Hindlimb muscle (tissue), 1 donor: ENCODE data around the gene NEK6. TPM values are rescaled to one million over a fixed set of nuclear protein-coding genes. Genes with fewer than 3 reads are reported as not detected.

Source experiments
- DNase-seq: peaks from one replicate; pipeline ENCODE4 v3.0.0-alpha.2; 2013
- polyA plus RNA-seq: library from polyadenylated mRNA; unstranded; fragments of 120-200 nt; gene quantifications from one replicate; pipeline ENCODE4 v1.2.1, GENCODE V29; 2013; ENCODE audit not compliant: insufficient read length

NEK6 gene
- polyA plus RNA-seq, 1 donor, result 37.0 TPM

DNA sequence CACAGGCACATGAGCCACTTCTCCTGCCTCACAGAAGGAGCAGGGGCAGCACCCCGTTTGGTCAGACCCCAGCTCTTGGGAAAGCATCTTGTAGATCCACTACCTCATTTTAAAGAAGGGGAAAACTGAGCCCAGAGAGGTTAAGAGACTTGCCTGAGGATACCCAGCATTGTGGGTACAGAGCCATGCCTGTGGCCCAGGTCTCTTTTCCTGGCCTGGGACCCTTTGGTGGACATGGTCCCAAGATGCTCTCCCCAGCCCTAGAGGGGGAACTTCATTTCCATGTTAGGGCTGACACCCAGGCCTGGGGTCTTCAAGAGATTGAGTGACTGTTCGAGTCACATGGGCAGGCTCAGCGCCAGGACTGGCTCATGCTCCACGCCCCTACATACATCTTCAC lies 64.2 kb downstream of the NEK6 start:
- no peak for DNase-seq

DNA sequence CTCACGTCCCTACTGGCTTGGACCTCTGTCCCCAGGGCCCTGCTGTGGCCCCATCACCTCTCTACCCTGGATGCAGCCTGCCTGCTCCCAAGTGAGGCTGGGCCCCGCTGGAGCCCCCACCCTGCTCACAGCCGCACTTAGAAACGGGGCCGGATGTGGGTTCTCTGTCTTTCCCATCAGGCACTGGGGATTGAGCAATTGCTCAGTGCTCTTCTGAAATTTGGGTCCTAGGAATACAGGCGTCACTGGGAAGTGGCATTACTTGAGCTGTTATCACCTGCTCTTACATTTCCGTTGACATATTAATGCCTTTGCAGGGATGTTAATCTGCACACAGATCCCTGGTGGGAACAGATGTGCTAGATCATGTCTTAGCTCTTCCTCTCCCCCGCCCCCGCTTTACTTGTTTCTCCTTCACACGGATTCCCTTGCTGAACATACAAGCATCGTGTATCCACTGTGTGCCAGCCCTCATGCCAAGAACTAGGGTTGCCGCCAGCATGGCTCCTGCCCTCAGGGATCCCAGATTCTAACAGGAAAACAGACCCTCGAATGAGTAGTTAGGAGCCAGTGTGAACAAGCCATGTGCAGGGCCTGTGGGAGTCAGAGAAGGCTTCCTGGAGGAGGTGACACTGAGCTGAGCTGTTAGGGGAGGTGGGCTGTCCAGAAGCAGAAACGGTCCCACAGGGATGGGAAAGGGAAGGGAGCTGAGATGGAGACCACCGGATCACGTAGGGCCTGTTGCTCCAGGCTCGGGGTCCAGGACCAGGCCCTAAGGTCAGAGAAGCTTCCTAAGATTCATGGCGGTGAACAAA lies 65.1 kb downstream of the NEK6 start:
- DNase-seq, result no peak

DNA sequence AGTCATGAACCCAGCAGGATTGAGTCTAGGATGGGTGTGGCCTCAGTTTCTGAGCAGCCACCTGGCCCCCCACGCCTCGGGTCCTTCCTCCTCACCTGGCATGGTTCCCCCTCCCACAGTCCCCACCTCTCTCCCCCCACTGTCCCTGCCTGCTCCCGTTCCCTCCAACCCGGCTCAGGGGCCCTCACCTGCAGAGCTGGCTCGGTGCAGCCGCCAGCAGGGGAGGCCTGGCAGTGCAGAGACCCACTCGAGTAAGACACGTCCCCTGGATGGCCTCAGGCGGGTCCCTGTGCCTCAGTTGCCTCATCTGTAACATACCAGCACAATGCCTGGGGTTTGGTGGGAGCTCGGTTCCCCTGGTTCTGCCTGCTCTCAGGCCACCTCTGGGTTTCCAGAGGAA lies 66.2 kb downstream of the NEK6 start:
- no peak for DNase-seq

DNA sequence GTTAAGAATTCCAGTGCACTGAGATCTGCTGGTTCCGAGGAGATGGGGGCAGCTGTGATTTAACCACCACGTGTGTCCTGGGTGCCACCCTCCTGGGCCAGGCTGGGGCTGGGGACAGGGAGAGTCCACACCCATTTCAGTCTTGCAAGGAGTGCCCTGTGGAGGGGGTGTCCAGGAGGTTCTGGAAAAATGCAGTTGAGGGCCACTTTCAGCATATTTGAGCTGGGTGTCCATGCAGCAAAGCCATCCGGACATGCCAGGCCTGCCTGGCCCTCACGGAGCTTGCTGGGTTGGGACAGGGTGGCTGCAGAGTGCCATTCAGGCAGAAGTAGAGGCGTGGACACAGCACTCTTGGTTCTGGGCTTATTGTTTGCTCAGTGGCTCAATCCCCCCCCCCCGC lies 68.1 kb downstream of the NEK6 start:
- DNase-seq, result no peak

DNA sequence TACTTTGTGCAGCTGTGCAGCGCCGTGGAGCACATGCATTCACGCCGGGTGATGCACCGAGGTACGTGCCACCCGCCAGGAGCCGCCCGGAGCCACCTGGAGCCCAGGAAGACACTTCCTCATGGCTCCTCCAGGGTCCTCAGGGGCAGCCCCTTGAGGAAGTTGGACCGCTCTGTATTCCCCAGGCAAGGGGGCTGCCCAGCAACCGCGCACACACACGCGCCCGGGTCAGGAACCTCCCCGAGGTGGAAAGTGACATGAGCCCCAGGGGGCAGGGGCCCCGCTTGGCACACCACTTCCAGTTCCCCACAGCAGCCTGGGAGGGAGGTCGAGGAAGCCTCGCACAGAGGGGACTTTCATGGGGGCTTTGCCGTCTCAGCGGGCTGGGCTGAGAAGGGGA lies 68.6 kb downstream of the NEK6 start:
- no peak for DNase-seq

DNA sequence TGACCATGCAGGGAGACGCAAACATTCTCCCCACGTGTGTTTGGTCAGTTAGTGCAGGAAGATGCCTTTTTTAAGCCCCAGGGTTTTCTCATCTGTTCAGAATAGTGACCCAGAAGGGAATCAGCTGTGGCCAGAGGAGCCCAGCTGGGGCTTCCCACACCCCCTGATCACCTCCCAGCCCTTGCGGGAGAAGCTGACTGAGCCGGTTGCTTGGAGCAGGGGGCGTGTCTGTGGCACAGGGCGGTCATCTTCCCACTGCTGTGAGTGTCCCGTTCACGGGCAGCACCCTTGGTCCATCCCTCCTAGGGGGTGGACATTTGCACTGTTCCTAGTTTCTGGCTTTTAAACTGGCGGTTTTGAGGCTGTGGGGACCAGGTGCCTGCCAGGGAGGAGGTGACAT lies 69.7 kb downstream of the NEK6 start:
- no peak for DNase-seq

DNA sequence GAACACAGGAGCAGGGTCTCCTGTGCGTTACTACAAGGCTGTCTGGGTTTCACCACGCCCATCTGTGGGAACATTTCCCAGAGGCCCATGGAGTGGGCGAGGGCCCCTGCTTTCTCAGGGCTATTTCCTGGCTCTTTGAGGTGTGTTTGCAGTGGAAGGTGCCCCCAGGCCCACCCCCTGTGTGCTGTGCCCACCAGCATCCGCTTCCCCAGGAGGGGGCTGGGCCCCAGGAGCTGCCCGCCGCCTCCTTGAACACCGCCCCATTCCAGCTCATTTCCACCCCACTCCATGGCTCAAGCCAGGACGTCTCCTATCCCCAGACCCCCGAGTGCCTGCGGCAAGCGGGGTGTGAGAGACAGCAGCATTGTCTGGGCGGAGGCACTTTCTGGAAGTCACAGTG lies 70.5 kb downstream of the NEK6 start:
- DNase-seq, result no peak

DNA sequence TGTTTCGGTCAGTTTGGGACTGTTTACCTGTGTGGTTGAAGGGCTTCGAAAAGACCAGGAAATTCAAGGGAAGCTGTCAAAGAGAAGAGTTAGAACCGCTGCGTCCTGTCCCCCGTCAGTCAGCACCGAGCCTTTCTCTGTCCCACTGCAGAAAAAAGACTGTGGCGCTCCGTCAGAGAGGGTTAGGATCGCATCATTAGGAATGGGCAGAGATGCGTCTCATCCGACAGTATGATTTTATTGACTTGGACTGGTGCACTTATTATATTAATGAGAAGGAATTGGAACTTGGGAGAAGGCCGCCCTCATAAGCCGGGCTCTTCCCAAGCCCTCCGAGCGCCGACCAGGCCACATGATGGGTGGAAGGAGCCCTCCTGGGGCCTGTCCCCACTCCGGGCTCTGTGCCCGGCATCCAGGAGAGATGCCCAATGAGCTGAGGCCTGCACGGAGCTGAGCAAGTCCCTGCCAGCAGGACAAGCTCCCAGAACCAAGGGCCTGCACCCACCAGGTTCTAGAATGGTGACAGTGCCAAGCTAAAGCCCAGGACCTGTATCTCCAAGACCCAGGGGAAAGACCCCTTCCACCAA lies 71.5 kb downstream of the NEK6 start:
- DNase-seq, result no peak

DNA sequence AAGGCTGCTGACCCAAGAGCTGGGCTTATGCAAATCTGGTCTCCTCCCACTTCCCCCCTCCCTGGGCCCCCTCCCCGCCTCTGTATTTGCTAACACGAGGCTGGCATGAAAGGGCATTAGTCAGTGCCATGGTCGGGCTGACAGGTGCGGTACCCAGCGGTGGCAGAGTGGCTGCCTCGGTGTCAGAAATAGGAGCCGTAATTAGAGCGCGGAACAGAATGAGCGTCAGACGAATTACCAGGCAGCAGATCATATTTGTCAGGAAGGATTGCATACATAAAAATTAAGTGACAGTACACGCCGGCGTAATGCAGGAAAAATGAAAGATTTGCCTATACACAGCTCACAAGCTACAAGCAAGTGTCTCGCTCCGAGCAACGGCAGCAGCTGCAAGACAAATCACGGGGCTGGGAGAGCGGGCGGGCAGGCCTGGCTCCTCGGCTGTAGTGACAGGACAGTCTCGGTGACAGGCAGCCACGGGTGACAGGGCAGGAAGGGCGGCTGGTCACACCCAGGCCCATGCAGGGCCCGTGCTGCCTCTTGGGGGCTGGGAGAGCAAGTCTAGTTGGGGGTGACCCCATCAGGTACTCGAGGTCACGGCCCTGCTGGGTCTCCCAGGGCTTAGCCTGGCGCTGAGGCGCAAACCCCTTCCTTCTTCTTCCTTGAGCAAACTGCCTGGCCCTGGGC lies 72.4 kb downstream of the NEK6 start:
- no peak for DNase-seq

DNA sequence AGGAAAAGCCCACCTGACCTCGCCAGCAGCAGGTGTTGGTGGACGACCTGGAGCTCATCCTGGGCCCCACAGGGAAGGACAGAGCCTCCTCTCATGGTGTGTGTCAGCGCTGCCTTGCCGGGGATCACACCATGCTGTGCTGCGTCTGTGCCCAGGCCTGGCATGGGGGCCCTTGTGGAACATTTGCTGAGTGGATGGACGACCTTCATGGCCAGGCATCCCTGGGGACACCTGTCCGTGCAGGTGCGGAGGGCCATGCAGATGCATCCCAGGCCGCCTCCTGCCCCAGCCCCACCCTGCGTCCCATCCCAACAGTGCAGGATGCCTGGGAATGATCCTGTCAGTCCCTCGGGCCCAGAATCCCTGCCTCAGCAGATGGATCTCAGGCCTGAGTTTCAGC lies 73.8 kb downstream of the NEK6 start:
- no peak for DNase-seq

DNA sequence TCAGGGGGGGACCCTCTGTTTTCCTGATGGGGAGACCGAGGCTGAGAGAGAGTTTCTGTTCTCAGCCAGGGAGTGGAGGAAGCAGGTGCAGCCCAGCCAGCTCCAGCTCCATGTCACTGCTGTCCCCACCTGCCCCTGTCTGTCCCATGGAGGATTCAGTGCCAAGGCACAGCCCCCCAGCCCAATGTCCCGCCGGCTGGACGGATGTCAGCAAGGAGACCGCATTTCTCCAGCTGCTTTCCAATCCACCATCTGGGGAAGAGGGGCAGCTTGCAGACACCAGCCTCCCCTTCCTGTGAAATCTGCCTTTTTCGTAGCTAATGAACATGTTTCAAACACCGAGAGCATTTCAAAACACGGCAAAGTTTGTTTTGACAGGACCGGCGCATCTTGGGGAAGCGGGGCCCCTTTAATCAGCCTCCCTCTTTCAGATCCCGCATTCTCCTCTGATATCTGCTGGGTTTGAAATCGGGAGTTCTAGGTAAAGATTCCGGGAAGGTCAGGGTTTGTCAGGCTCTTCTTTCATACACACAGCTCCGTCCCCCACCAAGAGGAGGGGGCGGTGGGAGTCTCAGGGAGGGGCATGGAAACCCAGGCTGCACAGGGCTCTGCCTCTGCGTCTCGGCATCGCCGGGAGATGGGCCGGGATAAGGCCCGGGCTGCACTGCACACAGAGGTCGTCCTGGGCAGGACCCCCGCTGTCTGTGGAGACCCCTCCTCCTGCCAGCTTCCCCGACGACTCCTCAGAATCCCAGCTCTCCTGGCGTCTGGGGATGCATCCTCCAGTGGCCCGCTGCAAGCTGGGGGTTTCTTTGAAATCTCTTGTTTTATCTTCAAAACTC lies 74.8 kb downstream of the NEK6 start:
- peak; percentile 58 for DNase-seq

DNA sequence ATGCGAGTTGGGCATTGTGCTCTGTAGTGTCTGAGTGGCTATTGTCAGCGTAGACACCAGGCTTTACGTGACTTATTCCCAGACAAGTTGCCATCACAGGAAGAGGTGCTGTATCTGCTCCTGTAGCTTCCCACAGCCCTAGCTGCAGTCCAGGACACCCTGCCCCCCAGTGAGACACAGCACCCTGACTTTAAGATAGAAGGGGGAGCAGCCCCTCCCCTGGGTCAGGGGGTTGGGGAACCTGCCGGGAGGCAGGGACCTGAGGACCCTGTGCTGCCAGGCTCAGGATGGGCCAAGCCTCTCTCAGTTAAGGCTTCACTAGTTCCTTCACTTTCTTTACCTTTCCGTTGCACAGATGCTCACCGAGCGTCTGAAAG lies 75.4 kb downstream of the NEK6 start:
- DNase-seq, result no peak

DNA sequence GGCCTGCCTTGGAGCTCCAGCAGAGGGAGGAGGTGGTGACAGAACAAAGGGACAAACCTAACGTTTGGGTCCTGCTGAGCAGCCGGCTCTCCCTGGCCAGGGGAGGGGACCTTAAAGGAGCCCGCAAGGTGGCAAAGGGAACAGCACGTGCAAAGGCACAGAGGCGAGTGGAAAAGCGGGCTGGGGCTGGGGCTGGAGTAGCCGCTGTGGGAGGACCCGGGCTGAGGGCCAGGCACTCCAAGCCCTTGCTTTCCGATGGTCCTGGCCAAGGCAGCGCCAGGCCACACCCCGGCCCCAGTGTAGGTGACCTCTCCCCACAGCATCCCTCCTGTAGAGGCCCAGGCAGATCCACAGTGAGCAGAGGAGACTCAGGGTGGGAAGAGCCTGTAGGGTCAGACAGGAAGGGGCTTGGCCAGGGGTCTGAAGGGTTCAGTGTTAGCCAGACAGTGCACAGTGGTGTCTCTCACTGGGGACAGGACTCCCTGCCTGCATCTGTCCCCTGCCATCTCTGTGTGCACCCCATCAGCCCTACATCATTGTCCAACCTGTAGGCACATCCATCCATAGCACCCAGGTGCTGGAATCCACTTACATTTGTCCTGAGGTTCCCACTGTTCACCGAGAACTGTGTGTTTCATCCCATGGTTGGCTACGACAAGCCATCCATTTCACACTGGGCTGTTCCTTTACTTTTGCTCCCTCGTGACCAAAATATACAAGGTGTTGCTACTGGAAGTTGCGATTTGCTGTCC lies 77.0 kb downstream of the NEK6 start:
- no peak for DNase-seq

DNA sequence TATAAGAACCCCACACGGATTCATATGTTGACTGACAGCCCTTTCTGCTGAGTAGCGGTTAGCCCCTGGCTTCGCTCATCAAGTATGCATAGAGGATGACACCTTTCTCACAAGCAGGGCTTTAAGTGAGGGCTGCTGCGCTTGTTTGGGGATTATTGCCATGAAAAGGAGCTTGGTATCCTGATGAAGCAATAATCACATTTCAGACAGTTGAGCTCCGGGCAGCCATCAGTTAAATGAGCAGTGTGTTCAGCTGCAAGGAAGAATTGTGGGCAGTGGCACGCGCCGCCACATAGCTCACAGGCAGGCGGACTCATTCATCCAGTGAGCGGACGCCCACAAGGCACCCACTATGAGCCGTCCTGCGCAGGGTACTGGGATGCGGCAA lies 77.6 kb downstream of the NEK6 start:
- DNase-seq, result no peak

DNA sequence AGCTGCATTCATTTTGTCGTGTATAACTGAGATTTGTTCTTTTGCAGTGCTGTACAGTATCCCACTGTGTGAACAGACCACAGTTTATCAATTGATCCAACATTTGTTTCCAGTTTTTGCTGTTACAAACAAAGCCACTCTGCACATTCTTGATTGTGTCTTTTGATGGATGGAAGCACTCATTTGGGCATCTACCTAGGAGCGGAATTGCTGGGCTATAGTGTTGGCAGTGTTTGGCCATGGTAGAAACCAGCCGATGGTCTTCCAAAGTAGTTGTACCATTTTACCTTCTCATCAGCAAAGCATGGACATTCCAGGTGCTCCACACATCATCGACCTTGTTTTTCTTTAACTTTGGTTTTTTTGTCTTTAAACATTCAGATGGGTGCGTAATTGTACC lies 79.8 kb downstream of the NEK6 start:
- DNase-seq, result no peak

DNA sequence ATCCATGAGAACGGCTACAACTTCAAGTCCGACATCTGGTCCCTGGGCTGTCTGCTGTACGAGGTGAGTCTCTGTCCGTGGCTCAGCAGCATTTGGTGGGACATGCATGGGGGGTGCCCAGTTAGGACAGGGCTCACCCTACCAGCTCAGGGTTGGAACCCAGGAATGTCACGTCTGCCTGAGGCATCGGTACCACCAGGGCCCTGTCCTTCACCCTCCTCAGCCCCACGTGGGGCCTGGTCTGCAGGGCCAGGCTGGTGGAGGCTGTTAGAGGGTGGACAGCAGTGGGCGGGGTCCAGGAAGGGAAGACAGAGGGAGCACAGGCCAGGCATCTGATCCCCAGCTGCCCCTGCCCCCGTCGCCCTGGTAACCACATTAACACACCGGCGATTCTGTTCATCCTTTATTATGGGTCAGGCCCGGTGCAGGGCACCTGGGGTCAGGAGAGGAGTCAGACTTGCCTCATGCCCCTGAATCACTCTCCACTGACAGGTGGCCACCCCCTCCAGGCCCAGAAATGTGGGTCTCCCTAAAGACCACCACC lies 81.9 kb downstream of the NEK6 start:
- DNase-seq, result no peak

DNA sequence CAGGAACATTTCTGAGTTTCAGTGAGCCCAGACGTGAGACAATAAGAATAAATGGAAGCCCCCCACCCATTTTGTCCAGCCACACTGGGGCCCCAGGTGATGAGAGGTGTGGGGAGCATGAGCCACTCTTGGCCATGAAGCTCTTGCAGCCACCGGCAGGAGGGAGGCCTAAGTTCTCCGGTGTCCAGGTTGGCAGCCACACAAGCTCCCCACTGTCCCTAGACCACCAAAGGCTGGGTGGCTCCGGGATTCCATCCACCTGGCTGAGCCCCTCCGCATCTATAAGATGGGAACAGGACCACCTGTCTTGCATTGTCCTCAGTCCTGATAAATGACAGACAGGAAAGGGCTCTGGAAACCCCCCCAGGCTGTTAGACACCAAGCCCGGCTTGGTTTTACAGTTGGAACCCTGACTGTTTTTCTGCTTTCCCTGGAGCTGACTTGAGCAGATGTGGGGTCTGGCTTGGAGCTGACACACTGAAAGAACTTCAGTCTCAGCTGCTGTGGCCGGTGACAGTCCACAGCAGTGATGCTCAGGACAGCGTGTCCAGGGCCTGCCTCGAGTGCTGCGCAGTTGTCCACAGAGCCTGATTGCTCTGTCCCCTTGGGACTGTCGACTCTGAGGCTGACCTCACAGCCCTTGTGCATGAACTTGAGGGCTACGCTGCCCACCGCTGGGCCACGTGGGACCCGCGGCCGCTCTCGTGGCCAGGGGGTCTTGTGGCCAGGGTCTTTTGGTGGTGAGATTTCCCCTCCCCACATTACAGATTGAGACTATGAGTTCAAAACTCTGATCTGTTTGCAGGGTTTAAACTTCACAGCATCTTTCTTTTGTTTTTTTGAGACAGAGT lies 82.7 kb downstream of the NEK6 start:
- no peak for DNase-seq

DNA sequence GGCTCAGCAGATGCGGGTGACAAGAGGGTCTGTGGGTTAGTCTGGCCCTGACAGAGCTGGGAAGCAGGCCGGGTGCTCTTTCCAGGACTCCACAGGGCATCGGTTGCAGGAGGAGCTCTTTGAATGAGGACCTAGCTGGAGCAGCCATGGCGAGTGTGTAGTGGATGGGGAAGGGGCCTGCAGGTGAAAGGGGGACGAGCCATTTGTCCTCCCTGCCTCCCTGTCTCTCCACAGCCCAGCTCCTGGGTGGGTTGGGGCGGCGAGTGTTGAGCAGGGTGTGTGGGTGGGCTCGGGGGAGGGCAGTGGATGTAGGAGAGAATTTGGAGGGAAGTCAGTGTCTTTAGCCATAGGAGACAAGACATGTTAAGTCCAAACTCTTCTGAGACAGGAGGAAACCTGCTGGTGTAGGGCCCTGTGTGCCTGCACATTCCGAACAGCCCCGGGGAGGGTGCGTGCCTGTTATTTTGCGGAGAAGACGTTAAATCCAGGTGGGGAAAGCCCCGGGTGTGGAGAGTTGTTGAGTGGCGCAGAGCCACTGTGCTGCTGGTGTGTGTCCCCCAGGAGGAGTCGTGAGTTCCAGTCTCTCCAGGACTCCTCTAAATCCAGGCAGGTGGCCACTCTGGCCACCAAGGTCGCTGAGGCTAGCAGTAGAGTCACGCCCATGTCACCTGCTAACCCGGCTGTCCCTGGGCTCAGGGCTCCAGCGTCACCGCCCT lies 83.9 kb downstream of the NEK6 start:
- DNase-seq, result no peak

DNA sequence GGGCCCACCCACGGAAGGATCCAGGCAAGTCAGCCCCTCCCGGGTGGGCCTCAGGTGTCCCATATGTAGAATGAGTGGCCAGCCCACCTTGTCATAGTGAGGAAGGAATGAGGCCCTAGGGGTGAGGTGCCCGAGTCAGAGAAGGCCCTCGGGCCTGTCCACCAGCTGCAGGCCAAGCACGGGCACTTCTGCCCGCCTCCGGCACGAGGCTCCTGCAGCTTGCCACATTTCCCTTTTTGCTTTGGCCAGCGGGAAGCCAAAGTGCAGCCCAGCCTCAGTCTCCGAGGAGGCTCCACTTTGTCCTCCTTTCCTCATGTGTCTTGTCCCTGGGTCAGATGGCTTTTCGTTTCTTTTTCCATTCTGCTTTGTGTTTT lies 84.6 kb downstream of the NEK6 start:
- DNase-seq, result no peak

DNA sequence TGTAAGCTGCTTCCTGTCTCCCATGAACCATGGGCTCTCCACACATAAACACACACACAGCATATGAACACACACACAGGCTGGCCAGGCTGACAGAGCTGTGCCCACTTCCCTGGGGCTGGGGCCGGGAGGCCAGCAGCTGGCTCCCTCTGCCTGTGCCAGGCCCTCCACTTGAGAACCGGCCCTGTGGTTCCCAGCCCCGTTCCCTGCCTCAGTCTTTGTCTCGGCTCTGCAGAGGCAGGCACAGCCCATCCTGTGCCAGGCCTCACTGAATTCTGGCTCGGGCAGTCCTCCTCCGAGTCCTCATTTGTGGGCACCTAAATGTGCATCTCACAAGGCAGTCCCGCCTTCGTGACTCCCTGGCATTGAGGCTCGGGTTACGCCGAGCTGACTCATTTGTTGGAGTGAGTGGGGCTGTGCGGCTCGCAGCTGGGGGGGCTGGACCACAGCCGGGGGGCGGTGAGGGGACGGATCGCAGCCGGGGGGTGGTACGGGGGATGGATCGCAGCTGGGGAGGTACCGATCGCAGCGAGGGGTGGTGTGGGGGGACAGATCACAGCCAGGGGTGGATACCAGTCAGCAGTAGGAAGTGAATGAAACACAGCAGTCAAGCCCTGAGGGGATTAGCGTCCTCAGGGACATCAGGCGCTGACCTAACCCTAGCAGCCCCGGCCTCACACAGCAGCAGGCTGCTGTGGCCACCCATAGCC lies 85.2 kb downstream of the NEK6 start:
- peak; percentile 74 for DNase-seq
